Transverse colon (tissue), 4 donors: ENCODE measurements around the gene ALDH3B1.

ENCODE experiments used
- EP300 ChIP-seq: sonication (generic); formaldehyde crosslinking; IDR thresholded peaks from one replicate; pipeline ENCODE4 v1.6.1; 2017; ENCODE audit warnings: antibody characterized with exemption, low read depth
- POLR2A ChIP-seq: fragments of 450-650 bp; IDR thresholded peaks from one replicate; pipeline ENCODE4 v1.6.1; 2016; ENCODE audit warnings: antibody characterized with exemption, mild to moderate bottlenecking, moderate library complexity
- POLR2AphosphoS5 ChIP-seq, 3 donors: sonication (generic); formaldehyde crosslinking; IDR thresholded peaks; one replicate each; pipeline ENCODE4 v1.6.1; 2016; ENCODE audit warnings: antibody characterized with exemption in 3 of 3
- TF ChIP-seq, protein P1 (sequence below), 5 experiments: fragments of 200-600 bp in 3 of 5; fragments of 450-650 bp in 2 of 5; sonication (generic) in 3 of 5; IDR thresholded peaks; 1 replicate in 2 of 5; 2 replicates in 3 of 5; pipeline ENCODE4 v1.5.1; 2016 to 2017; ENCODE audit warnings: antibody characterized with exemption in 5 of 5, inconsistent platforms in 3 of 5, mild to moderate bottlenecking in 2 of 5, moderate library complexity in 1 of 5

DNA sequence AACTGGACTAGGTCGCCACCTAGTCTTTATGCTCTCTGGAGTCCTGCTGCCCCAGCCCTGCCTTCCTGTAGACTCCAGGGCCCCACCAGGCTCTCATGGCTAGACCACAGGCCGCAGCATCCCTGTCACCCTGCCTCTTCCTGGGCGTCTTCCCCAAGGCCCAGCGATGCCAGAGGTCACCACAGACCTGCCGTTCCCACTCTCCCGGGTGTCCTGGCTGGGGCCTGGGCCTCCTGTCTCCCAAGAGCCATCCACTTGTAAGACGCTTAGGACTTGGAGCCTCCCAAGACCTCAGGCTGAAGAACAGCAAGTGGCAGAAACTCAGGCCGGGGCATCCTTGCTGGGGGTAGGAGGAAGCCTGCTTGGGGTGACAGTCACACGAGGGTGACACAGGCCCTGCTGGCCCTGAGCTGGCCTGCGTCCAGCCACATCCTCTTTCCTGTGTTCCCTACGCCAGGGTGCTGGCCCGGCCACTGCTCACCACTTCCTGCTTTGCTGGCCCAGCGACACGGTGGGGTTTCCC is 26.7 kb downstream of the ALDH3B1 start:
- TF ChIP-seq, protein P1, sequence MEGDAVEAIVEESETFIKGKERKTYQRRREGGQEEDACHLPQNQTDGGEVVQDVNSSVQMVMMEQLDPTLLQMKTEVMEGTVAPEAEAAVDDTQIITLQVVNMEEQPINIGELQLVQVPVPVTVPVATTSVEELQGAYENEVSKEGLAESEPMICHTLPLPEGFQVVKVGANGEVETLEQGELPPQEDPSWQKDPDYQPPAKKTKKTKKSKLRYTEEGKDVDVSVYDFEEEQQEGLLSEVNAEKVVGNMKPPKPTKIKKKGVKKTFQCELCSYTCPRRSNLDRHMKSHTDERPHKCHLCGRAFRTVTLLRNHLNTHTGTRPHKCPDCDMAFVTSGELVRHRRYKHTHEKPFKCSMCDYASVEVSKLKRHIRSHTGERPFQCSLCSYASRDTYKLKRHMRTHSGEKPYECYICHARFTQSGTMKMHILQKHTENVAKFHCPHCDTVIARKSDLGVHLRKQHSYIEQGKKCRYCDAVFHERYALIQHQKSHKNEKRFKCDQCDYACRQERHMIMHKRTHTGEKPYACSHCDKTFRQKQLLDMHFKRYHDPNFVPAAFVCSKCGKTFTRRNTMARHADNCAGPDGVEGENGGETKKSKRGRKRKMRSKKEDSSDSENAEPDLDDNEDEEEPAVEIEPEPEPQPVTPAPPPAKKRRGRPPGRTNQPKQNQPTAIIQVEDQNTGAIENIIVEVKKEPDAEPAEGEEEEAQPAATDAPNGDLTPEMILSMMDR (IDR thresholded peaks at IDR 0.05), result no peak
- TF ChIP-seq POLR2AphosphoS5 (IDR thresholded peaks at IDR 0.05) (peak in 1 of 3 donors; percentile 22), EP300 (no peak), POLR2A (no peak)
